Small intestine (tissue), 7 donors: ENCODE measurements around the gene SLC10A2. TPM values are rescaled to one million over a fixed set of nuclear protein-coding genes. Genes with fewer than 3 reads are reported as not detected.

Experiments
- DNase-seq, 2 donors: peaks; one replicate each; pipeline versions ENCODE4 v3.0.0 to v3.0.0-alpha.2; 2013
- FAIRE-seq: peaks from 2 replicates; lab custom pipeline; 2012; peaks lifted over from hg19 to GRCh38; lab: Jason Lieb, UNC
- H3K27ac ChIP-seq, 3 donors: one replicate each; pipeline ENCODE4 v1.5.1; 2013; ENCODE audit warnings: low read length in 2 of 3, mild to moderate bottlenecking in 2 of 3, control low read depth in 1 of 3, inconsistent platforms in 1 of 3, low read depth in 1 of 3, moderate library complexity in 1 of 3
- H3K27me3 ChIP-seq, 3 donors: one replicate each; pipeline ENCODE4 v1.6.1; 2013; ENCODE audit warnings: low read length in 3 of 3, inconsistent platforms in 1 of 3; ENCODE audit not compliant: control insufficient read depth in 3 of 3, insufficient read depth in 3 of 3
- H3K36me3 ChIP-seq, 3 donors: one replicate each; pipeline ENCODE4 v1.6.1; 2013; ENCODE audit warnings: low read length in 3 of 3, inconsistent platforms in 1 of 3, low read depth in 1 of 3, mild to moderate bottlenecking in 1 of 3, moderate library complexity in 1 of 3; ENCODE audit not compliant: control insufficient read depth in 3 of 3, insufficient read depth in 2 of 3
- H3K4me1 ChIP-seq, 3 donors: one replicate each; pipeline ENCODE4 v1.6.1; 2013; ENCODE audit warnings: low read length in 2 of 3, inconsistent platforms in 1 of 3, low read depth in 1 of 3, mild to moderate bottlenecking in 1 of 3, moderate library complexity in 1 of 3; ENCODE audit not compliant: control insufficient read depth in 3 of 3, insufficient read depth in 2 of 3
- H3K4me3 ChIP-seq, 3 donors: one replicate each; pipeline ENCODE4 v1.5.1; 2013; ENCODE audit warnings: low read length in 3 of 3, control low read depth in 1 of 3, inconsistent platforms in 1 of 3, low read depth in 1 of 3, mild to moderate bottlenecking in 1 of 3, moderate library complexity in 1 of 3
- H3K9me3 ChIP-seq, 2 donors: one replicate each; pipeline ENCODE4 v1.6.1; 2013; ENCODE audit warnings: low read depth in 1 of 2, low read length in 1 of 2; ENCODE audit not compliant: control insufficient read depth in 2 of 2, insufficient read depth in 1 of 2
- WGBS, 3 donors: extraction: QIAGEN DNeasy Blood & Tissue Kit; methylation state at CpG; one replicate each; pipeline ENCODE4 v1.1.7; 2013; 5-methylcytosine and 5-hydroxymethylcytosine counted together
- polyA plus RNA-seq, 4 donors: library from polyadenylated mRNA; stranded (reverse) in 3 of 4; unstranded in 1 of 4; fragments of 200-250 nt in 3 of 4; fragments of 120-200 nt in 1 of 4; gene quantifications; one replicate each; pipeline versions ENCODE4 v1.2.1 to v1.2.3, GENCODE V29; 2013
- donor health status: healthy with polysubstance abuse.
- donor health status: control.
- donor health status: control.
- donor health status: Bipolar disorder and iron deficiency.
- donor health status: healthy.

The SLC10A2 gene
- polyA plus RNA-seq, 4 donors = 2.2 to 28.4 (median 3.3) TPM

DNA sequence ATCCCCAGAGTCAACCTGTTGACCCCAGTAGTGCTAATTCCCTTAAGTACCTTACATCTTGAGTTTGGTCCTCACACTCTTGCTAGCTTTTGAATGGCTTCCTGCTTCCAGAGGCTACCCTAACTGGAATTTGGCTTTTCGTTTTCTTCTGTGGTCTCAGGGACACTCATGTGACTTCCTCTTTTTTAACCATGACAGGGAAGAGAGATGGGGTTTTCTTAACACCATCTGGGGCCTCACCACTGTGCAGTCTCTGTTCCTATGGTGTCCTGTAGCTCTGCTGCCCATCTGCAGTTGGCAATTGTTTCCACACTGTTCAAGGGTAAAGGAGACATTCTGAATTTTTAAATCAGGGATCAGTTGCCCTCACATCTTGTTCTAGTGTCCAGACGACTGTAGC lies 66.7 kb downstream of the SLC10A2 start:
- H3K27me3 ChIP-seq = no peaks in the 10 kb centered on the region
- H3K27ac ChIP-seq = no peak overlapping the region
- WGBS, 3 donors = 60 to 79% (median 73%) methylated on average over 2 of the region's 2 CpGs
- FAIRE-seq (no peak), DNase-seq (no peak)
- no peaks in the 10 kb centered on the region for H3K36me3 ChIP-seq
- peaks cover 0 to 11% of the 10 kb centered on the region in 2 donors for H3K9me3 ChIP-seq
- H3K4me1 ChIP-seq = peaks cover 0 to 7% (median 0%) of the 10 kb centered on the region in 3 donors
- no peak overlapping the region for H3K4me3 ChIP-seq

Other genes starting within 250 kb of the SLC10A2 start
- 100 to 1,000 TPM in 1 of 4 donors, 10 to 100 TPM in 3; 40.7 to 112 (median 65.9) TPM for gene ERCC5, start 220.4 kb downstream of the SLC10A2 start, polyA plus RNA-seq